Measurements from ENCODE around the gene DTNBP1. TPM values are rescaled to one million over a fixed set of nuclear protein-coding genes. Genes with fewer than 3 reads are reported as not detected.
"Not testable (repeated sequence)": the region's sequence is repeated elsewhere in the genome, so short reads cannot be mapped to it uniquely, and the experiment has no call there.

DTNBP1 gene
- polyA plus RNA-seq, 12 donors, result 13.6 to 21.7 (median 17.4) TPM; not detected in 1

GRCh38 chr6:15672818-15673217 is 10.0 kb upstream of the DTNBP1 start:
- DNase-seq, result no peak

- DNase-seq, result no peak
Observed at GRCh38 chr6:15672291-15672690, 9.5 kb upstream of the DTNBP1 start.

DNA sequence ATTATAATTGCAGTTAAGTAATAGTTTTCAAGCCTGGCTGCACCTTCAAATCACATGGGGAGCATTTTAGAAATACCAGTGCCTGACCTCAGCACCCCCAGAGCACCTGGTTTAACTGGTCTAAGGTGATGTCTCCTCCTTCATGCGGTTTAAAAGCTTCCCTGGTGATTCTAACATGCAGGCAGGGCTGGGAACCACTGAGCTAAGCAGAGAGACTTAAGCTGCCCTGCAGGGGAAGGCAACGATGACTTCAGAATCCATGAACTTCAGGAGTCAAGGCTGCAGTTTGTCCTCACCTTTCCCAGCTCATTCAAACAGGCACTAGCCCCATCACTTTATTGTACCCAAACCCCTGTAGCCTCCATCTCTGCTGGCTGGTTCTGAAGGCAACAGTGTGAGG is 6.1 kb upstream of the DTNBP1 start:
- DNase-seq, result no peak

GRCh38 chr6:15666896-15667295 is 4.1 kb upstream of the DTNBP1 start:
- DNase-seq, result not testable (repeated sequence)

DNA sequence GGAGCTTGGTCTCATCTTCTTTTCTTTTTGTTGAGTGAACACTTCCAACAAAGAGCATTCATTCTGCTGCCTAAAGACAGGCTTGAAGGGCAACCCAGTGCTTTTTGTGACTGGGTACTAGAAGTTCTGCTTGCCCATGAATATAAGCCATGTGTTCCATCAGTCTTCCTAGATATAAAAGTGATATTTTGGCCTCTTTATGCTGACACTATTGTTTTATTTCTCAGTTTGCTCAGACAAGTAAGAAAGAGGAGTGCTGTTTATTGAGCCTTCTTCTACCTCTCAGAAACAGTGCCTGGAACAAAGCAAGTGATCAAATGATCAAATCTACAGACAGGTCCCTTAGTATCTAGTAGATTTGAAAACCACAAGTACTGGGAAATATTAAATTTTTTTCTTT is 2.4 kb upstream of the DTNBP1 start:
- no peak for DNase-seq

DNA sequence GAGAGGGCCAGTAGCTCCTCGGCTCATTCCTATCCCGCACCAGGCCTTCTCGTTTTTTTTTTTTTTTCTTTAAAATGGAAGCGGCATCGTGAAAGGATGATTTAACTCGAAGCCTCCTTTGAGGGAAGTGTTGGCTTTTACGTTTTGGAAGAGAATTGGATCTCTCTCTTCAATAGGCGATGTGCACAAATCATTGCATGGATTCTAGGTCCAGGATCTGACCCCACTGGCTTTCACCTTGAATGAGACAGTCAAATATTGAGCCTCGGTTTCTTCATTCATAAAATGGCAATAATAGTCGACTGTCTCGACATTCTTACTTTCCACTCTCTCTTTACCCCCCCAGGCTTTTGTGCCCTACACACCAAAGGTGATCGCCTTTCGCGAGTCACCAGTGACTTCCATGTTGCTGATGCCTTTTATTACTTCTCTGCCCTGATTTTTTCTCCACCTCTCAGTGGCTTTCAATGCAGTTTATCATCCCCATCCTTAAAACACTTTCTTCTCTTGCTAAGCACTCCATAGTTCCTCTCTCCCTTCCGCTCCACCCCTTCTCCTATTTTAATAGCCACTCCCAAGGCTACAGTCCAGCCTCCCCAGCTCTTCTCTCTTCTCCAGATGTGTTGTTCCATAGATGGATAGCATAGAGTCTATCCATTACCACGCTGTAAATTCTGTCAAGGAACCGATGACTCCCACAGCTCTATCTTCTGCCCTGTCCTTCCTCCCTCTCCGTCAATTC is 473 bp upstream of the DTNBP1 start:
- DNase-seq, result no peak

- peak; percentile 11 for DNase-seq
Observed at GRCh38 chr6:15661853-15662325, 939 bp downstream of the DTNBP1 start.

DNA sequence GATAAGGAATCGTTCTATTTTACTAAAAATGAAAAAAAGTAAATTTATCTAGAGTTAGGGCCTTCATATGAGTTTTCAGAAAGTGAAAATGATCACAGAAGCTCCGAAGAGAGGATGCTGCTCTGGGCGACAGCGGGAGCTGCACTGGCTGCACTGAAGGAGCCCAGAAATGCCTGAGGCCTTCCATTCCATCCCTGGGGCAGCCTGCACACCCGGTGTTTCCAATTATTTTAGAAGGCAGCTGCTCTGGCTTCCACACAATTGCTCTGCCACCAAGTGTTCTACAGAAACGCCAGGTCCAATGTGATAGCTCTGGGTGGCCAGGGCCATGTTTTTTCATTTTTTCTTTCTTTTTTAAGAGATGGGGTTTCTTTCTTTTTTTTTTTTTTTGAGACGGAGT is 3.6 kb downstream of the DTNBP1 start:
- DNase-seq, result no peak

DNA sequence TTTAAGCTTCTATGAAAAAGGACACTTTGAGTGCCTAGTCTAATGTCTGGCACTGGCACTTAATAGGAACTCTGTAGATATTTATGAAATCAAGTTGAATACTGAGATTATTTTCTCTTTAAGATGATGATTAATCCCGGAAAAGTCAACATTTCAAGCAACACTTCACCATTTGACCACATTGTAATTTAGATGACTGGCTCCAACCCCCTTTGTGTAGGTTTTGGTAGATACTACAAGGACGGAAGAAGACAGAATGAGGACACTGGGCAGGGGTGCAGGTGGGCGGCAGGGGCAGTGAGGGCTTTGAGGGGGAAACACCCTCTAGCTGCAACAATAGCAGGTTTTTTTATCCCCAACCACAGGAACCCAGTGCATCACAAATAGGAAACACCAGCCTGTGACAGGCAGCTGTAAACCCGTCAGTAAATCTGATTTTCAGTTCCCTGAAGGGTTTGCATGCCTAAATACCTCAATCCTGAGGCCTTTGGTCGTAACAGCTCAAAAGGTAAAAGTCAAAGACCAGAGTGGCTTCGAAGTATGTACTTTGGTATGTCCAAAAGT is 4.6 kb downstream of the DTNBP1 start:
- no peak for DNase-seq

GRCh38 chr6:15657290-15657689 is 5.5 kb downstream of the DTNBP1 start:
- no peak for DNase-seq

DNA sequence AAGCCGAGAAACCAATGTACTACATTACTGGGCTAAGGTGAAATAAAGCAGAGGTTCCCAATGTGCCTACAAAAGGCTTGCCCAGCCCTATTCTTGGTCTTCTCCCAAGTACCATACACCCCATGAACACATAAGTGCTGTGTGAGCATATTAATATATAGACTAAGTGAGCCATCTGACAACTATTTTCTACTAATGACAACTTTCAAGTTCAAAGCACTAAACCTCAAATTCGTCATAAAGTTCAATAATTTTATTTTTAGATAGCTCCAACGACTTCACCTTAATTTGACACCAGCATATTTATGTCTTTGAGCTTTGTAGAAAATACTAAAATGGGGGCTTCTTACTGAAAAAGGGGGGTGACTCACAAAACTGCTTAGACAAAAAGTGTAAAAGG is 6.7 kb downstream of the DTNBP1 start:
- DNase-seq, result no peak

DNA sequence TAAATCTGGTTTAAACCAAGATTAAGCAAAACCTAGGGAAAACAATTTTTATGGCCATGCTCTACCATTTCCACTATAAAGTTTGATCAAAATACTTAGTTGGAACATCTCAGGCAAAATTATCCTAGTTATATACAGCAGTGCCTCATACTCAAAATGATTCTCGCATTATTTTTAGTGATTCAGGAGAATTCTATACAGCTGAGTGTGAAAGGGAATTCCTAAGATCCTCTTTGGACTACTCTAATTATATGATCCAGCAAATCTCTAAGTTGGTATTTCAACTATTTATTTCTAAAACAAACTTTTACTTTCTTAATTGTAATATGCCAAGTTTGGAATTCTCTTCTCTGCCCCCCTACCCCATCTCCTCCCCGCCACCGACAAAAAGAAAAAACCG is 8.6 kb downstream of the DTNBP1 start:
- no peak for DNase-seq

GRCh38 chr6:15653581-15653980 is 9.2 kb downstream of the DTNBP1 start:
- DNase-seq, result no peak

- not testable (repeated sequence) for DNase-seq
Observed at GRCh38 chr6:15650004-15650559, 12.7 kb downstream of the DTNBP1 start.

- no peak for DNase-seq
Observed at GRCh38 chr6:15644904-15645303, 17.9 kb downstream of the DTNBP1 start.

GRCh38 chr6:15643542-15643941 is 19.3 kb downstream of the DTNBP1 start:
- DNase-seq, result no peak

DNA sequence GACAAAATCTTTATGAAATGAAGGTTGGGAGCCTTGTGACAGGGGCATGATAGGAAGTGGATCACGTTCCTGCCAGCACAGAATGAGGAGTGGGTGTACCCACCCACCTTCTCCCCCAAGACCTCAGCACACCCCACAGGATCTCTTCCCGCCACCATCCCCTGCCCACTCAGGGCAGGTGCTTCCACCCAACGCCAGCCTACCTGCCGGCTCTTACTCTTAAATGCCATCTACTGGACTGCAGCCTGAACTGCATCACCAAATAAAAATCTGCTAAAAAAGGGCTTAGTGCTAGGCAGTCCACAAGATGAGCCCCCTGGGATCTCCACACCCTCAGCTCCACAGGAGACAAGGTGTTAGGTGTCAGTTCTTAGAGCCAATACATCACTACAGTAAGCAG is 20.6 kb downstream of the DTNBP1 start:
- DNase-seq, result no peak

GRCh38 chr6:15638373-15638772 is 24.5 kb downstream of the DTNBP1 start:
- DNase-seq, result no peak

- DNase-seq, result no peak
Observed at GRCh38 chr6:15631432-15631831, 31.4 kb downstream of the DTNBP1 start.

- DNase-seq, result no peak
Observed at GRCh38 chr6:15630202-15630601, 32.6 kb downstream of the DTNBP1 start.

GRCh38 chr6:15629487-15629886 is 33.3 kb downstream of the DTNBP1 start:
- DNase-seq, result no peak

DNA sequence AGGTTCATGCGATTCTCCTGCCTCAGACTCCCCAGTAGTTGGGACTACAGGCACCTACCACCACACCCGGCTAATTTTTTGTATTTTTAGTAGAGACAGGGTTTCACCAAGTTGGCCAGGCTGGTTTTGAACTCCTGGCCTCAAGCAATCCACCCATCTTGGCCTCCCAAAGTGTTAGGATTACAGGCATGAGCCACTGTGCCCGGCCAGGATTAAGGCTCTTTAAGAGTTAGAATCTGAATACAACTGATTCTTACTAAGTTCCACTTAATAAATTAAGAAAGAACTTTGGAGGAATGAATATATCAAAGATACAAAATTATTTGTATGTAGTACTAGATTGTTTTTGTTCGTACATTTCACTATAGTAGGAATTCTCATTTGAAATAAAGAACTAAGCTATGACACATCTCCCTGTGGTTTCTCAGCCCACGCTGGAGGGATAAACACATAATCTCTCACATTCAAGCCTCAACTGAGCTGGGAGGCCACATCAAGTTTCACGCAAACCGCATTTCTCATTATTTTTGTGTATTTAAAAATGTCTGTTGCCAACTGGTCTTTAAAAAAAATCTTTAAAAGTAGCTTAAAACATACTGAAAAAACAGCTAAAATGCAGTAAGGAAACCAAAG is 34.2 kb downstream of the DTNBP1 start:
- DNase-seq, result no peak

DNA sequence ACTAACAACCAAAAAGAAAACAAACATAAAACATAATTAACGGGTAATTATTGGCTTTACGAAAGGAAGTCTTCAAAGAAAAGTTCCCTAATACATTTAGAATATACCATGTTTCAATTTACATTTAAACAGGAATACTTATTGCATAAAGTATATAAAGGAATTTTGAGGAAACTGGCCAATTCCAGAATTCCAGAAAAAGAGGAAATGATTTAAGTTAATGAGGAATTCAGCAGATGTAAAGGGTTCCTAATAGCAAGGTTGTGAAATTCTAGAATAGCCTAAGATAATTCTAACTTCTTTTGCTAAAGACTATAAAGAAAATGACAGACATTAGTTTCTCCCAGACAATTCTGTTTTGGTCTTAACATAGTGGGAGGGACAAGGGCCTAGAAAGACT is 35.0 kb downstream of the DTNBP1 start:
- DNase-seq, result no peak

Measured in muscle of arm (tissue), 12 donors.